Transverse colon (tissue), 4 donors: Measurements from ENCODE around the gene ADAT2. TPM values are rescaled to one million over a fixed set of nuclear protein-coding genes. Genes with fewer than 3 reads are reported as not detected.

ENCODE experiments used
- DNase-seq: peaks from one replicate; pipeline ENCODE4 v3.0.0-alpha.2; 2019
- H3K27ac ChIP-seq, 4 donors: fragments of 200-600 bp; sonication (generic); 2 replicates each; pipeline ENCODE4 v1.5.1; 2016 to 2018; ENCODE audit warnings: inconsistent platforms in 4 of 4
- H3K27me3 ChIP-seq: fragments of 200-600 bp; sonication (generic); 2 replicates; pipeline ENCODE4 v1.5.1; 2017; ENCODE audit warnings: inconsistent platforms
- H3K36me3 ChIP-seq, 4 donors: fragments of 200-600 bp; sonication (generic); 2 replicates each; pipeline ENCODE4 v1.5.1; 2017 to 2019; ENCODE audit warnings: inconsistent platforms in 4 of 4
- H3K4me1 ChIP-seq, 4 donors: fragments of 200-600 bp; sonication (generic); 2 replicates each; pipeline ENCODE4 v1.5.1; 2017 to 2020; ENCODE audit warnings: inconsistent platforms in 4 of 4
- H3K4me3 ChIP-seq, 4 donors: fragments of 200-600 bp; sonication (generic); 1 replicate in 1 of 4; 2 replicates in 3 of 4; pipeline versions ENCODE4 v1.5.1 to v1.6.1; 2017 to 2019; ENCODE audit warnings: inconsistent platforms in 4 of 4
- H3K9me3 ChIP-seq, 2 donors: fragments of 200-600 bp; sonication (generic); 2 replicates each; pipeline ENCODE4 v1.5.1; 2017 to 2019; ENCODE audit warnings: inconsistent platforms in 2 of 2
- CTCF ChIP-seq, 5 experiments: fragments of 200-600 bp in 3 of 5; fragments of 450-650 bp in 2 of 5; sonication (generic) in 3 of 5; IDR thresholded peaks; 1 replicate in 2 of 5; 2 replicates in 3 of 5; pipeline ENCODE4 v1.5.1; 2016 to 2017; ENCODE audit warnings: antibody characterized with exemption in 5 of 5, inconsistent platforms in 3 of 5, mild to moderate bottlenecking in 2 of 5, moderate library complexity in 1 of 5
- EP300 ChIP-seq: sonication (generic); formaldehyde crosslinking; IDR thresholded peaks from one replicate; pipeline ENCODE4 v1.6.1; 2017; ENCODE audit warnings: antibody characterized with exemption, low read depth
- POLR2A ChIP-seq: fragments of 450-650 bp; IDR thresholded peaks from one replicate; pipeline ENCODE4 v1.6.1; 2016; ENCODE audit warnings: antibody characterized with exemption, mild to moderate bottlenecking, moderate library complexity
- POLR2AphosphoS5 ChIP-seq, 3 donors: sonication (generic); formaldehyde crosslinking; IDR thresholded peaks; one replicate each; pipeline ENCODE4 v1.6.1; 2016; ENCODE audit warnings: antibody characterized with exemption in 3 of 3
- WGBS, 2 donors: methylation state at CpG; one replicate each; pipeline ENCODE4 v1.1.5; 2018; ENCODE audit warnings: low coverage in 1 of 2; 5-methylcytosine and 5-hydroxymethylcytosine counted together
- in situ Hi-C, 4 donors: fragments of 200-750 bp; cut with MboI; loops; one replicate each; pipeline versions ENCODE4 v1.15.0 to v1.15.1; 2017; ENCODE audit warnings: low sequenced_read_pairs in 3 of 4, low pct_ligation_motif_present in 1 of 4, low pct_unique_long_range_greater_than_20kb in 1 of 4
- intact Hi-C: fragments of 100-400 bp; cut with DNase I; formaldehyde crosslinking; loops from one replicate; pipeline ENCODE4 v1.15.1; 2023; ENCODE audit warnings: low total_unique reads
- total RNA-seq, 4 donors: library from RNA; depleted of rRNA; stranded (reverse); fragments of >200 nt; gene quantifications; one replicate each; pipeline ENCODE4 v1.1.0, GENCODE V29; 2016

ADAT2 gene
- total RNA-seq, 4 donors from 2014 or later: 0.75 to 12.7 (median 9.7) TPM

GRCh38 chr6:143431226-143431625 lies 19.3 kb downstream of the ADAT2 start:
- H3K27ac ChIP-seq: no peak overlapping the region
- H3K9me3 ChIP-seq: no peaks in the 10 kb centered on the region
- no peak overlapping the region for H3K4me3 ChIP-seq
- H3K4me1 ChIP-seq: no peaks in the 10 kb centered on the region
- in situ Hi-C loops (no loop called here), intact Hi-C loops (no loop called here)
- TF ChIP-seq POLR2AphosphoS5 (IDR thresholded peaks at IDR 0.05) (no peak), EP300 (no peak), POLR2A (no peak), CTCF (IDR thresholded peaks at IDR 0.05) (no peak)
- no peak for DNase-seq
- no peaks in the 10 kb centered on the region for H3K27me3 ChIP-seq
- WGBS, 2 donors: 90% methylated on average over 1 of the region's 1 CpG; no CpG with 5 or more reads in 1 of the 2 donors
- no peaks in the 10 kb centered on the region for H3K36me3 ChIP-seq

DNA sequence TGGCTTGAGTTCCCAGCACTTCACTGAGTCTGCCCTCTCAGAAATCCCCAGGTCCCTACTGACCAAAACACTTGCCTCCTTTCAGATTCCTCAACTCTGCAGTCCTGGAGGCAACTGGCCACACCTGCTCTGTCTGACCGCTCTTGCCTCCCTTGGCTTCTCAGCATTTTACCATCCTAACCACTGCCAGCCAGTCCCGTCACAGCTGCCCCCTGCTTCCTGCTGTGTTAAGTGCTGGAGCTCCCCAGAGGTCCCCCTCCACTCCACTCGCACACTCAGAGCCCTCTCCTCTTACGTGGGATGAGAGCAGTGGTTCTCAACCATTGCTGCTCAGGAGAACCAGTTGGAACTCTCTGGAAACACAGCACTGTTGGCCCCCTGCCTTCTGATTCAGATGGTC lies 20.5 kb downstream of the ADAT2 start:
- WGBS, 2 donors: 97 to 100% methylated on average over 4 of the region's 4 CpGs
- no peaks in the 10 kb centered on the region for H3K4me1 ChIP-seq
- no peak overlapping the region for H3K27ac ChIP-seq
- TF ChIP-seq CTCF (IDR thresholded peaks at IDR 0.05) (no peak), EP300 (no peak)
- no peaks in the 10 kb centered on the region for H3K9me3 ChIP-seq
- no peak for DNase-seq
- no peaks in the 10 kb centered on the region for H3K27me3 ChIP-seq
- H3K4me3 ChIP-seq: no peak overlapping the region
- intact Hi-C loops (no loop called here), in situ Hi-C loops (no loop called here)
- H3K36me3 ChIP-seq: no peaks in the 10 kb centered on the region

DNA sequence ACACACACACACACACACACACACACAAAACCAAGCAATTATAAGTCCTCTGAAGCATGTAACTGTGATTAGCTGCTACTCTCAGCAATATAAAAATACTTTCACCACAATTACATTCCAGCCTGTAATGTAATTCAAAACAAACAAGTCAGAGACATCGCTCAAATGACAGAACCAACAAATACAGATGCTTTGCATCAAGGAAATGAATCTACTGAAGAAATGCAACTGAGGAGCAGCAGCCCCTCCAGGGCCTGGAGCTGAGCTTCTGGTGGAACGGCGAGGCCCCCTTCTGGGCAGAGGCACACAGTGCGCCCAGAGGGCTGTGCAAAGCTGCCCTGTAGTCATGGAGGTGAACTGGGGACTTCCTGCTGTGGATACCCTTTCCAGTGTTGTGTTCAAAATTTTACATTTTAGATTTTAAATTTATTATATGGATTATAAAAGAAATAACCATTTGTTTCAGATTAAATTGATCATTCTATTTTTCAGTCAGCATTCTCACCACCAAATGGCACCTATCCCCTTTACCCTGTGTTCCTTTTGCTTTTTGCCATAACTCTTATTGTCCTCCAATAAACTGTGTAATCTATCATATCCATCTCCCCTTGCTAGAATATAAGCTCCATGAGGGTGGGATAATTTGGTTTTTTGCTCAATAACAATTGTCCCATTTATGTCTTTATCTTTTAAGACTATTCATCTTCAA lies 23.2 kb downstream of the ADAT2 start:
- WGBS, 2 donors: 14% methylated on average over 4 of the region's 4 CpGs; no CpG with 5 or more reads in 1 of the 2 donors
- H3K9me3 ChIP-seq: no peaks in the 10 kb centered on the region
- TF ChIP-seq POLR2AphosphoS5 (IDR thresholded peaks at IDR 0.05) (peak in 1 of 3 donors; percentile 34), POLR2A (no peak), EP300 (no peak), CTCF (IDR thresholded peaks at IDR 0.05) (peak; percentile 84 to 93 (median 89))
- in situ Hi-C loops: no loop called here
- no peaks in the 10 kb centered on the region for H3K36me3 ChIP-seq
- H3K27ac ChIP-seq: no peak overlapping the region
- DNase-seq: peak; percentile 62
- intact Hi-C loops: no loop called here
- H3K4me3 ChIP-seq: no peak overlapping the region
- H3K4me1 ChIP-seq: no peaks in the 10 kb centered on the region
- H3K27me3 ChIP-seq: no peaks in the 10 kb centered on the region

- Histone ChIP-seq H3K4me3 (no peak overlapping the region), H3K27me3 (no peaks in the 10 kb centered on the region), H3K36me3 (no peaks in the 10 kb centered on the region), H3K4me1 (no peaks in the 10 kb centered on the region), H3K9me3 (no peaks in the 10 kb centered on the region), H3K27ac (no peak overlapping the region)
- 81 to 86% methylated on average over 2 of the region's 2 CpGs for WGBS, 2 donors
- TF ChIP-seq POLR2A (no peak), EP300 (no peak), POLR2AphosphoS5 (IDR thresholded peaks at IDR 0.05) (no peak), CTCF (IDR thresholded peaks at IDR 0.05) (no peak)
- intact Hi-C loops: no loop called here
- in situ Hi-C loops: no loop called here
- DNase-seq: no peak
These were observed 24.5 kb downstream of the ADAT2 start for GRCh38 chr6:143426026-143426425.
